ENCODE results near the gene VAMP8.

GRCh38 chr2:85542777-85543176 lies 34.6 kb upstream of the VAMP8 start:
- TF ChIP-seq CTCF (IDR thresholded peaks at IDR 0.05; ENCODE audit: low read length) = no peak
- TF ChIP-seq EZH2phosphoT487 (IDR thresholded peaks at IDR 0.05; ENCODE audit: low read length) = no peak

Data from MM.1S (cell line).